OCI-LY7 (cell line): ENCODE data around the gene ITSN1.

Experiments used
- CTCF ChIP-seq: fragments of 200-600 bp; sonication (generic); conservative IDR thresholded peaks from 2 replicates; pipeline ENCODE4 v1.5.1; 2014; ENCODE audit warnings: mild to moderate bottlenecking, antibody characterized with exemption, low read length, moderate library complexity, mixed read lengths
- EZH2phosphoT487 ChIP-seq: fragments of 200-600 bp; sonication (generic); IDR thresholded peaks from 2 replicates; pipeline ENCODE4 v1.6.1; 2018; ENCODE audit warnings: low read depth, borderline replicate concordance, mild to moderate bottlenecking, mixed run types, antibody characterized with exemption, low read length, moderate library complexity, mixed read lengths

- TF ChIP-seq CTCF = no peak
- no peak for TF ChIP-seq EZH2phosphoT487
These were observed 97.4 kb downstream of the ITSN1 start for GRCh38 chr21:33739701-33740100.
